A673 (cell line): ENCODE data around the gene GSKIP. TPM values are rescaled to one million over a fixed set of nuclear protein-coding genes. Genes with fewer than 3 reads are reported as not detected.

Source experiments
- BruUV-seq: library from RNA; stranded (reverse); fragments of 400-500 nt; replicated peaks from 2 replicates; lab custom pipeline; 2021; lab: Mats Ljungman, UMichigan
- CTCF ChIA-PET: fragments of 300-600 bp; sonication (Branson Sonifier 250); formaldehyde crosslinking; loops from one replicate; lab custom pipeline; 2022; ENCODE audit warnings: antibody characterized with exemption; lab: Charles Lee
- POLR2A ChIA-PET: fragments of 300-600 bp; sonication (Branson Sonifier 250); formaldehyde crosslinking; loops from one replicate; lab custom pipeline; 2022; ENCODE audit warnings: antibody characterized with exemption; ENCODE audit not compliant: low non-redundant PET; lab: Charles Lee
- DNase-seq: peaks from one replicate; pipeline ENCODE4 v3.0.0-alpha.2; 2015; ENCODE audit warnings: low spot score
- H3K27ac ChIP-seq: fragments of 200-600 bp; sonication (generic); 2 replicates; pipeline ENCODE4 v1.5.1; 2016; ENCODE audit warnings: mixed run types, low read depth, mild to moderate bottlenecking, mixed read lengths, antibody characterized with exemption, low read length; ENCODE audit not compliant: poor library complexity, severe bottlenecking
- H3K27me3 ChIP-seq: fragments of 200-600 bp; sonication (generic); replicated peaks from 2 replicates; pipeline ENCODE4 v1.6.1; 2017; ENCODE audit warnings: mixed run types, low read depth, mild to moderate bottlenecking, mixed read lengths, antibody characterized with exemption, low read length; ENCODE audit not compliant: insufficient read depth, poor library complexity
- H3K36me3 ChIP-seq: fragments of 200-600 bp; sonication (generic); 2 replicates; pipeline ENCODE4 v1.6.1; 2016; ENCODE audit warnings: mixed run types, mild to moderate bottlenecking, mixed read lengths, antibody characterized with exemption, low read length; ENCODE audit not compliant: insufficient read depth, poor library complexity, severe bottlenecking
- H3K4me1 ChIP-seq: fragments of 200-600 bp; sonication (generic); 2 replicates; pipeline ENCODE4 v1.6.1; 2017; ENCODE audit warnings: mixed run types, mild to moderate bottlenecking, mixed read lengths, antibody characterized with exemption, low read length; ENCODE audit not compliant: insufficient read depth, poor library complexity, severe bottlenecking
- H3K4me3 ChIP-seq: fragments of 200-600 bp; sonication (generic); 2 replicates; pipeline ENCODE4 v1.5.1; 2016; ENCODE audit warnings: low read depth, mixed run types, mild to moderate bottlenecking, mixed read lengths, low read length; ENCODE audit not compliant: poor library complexity, severe bottlenecking
- H3K9me3 ChIP-seq: fragments of 200-600 bp; sonication (generic); 2 replicates; pipeline ENCODE4 v1.6.1; 2016; ENCODE audit warnings: mixed run types, low read depth, mild to moderate bottlenecking, mixed read lengths, antibody characterized with exemption, low read length; ENCODE audit not compliant: poor library complexity, severe bottlenecking
- EZH2 ChIP-seq: fragments of 200-600 bp; sonication (generic); IDR thresholded peaks from 2 replicates; pipeline ENCODE4 v1.6.1; 2017; ENCODE audit warnings: borderline replicate concordance, low read depth, mild to moderate bottlenecking, mixed read lengths, antibody characterized with exemption, low read length; ENCODE audit not compliant: poor library complexity, severe bottlenecking
- intact Hi-C: fragments of 100-400 bp; cut with micrococcal nuclease; formaldehyde crosslinking; loops from one replicate; pipeline ENCODE4 v1.10.0; 2022; ENCODE audit not compliant: unreplicated experiment
- total RNA-seq: library from RNA; stranded (reverse); gene quantifications from 2 replicates; pipeline ENCODE4 v1.2.3, GENCODE V29; 2021
- TF ChIP-seq, protein P1 (sequence below): fragments of 300-800, 200-600 bp; sonication (generic); conservative IDR thresholded peaks from 2 replicates; pipeline ENCODE4 v1.5.1; 2017; ENCODE audit warnings: low read depth, mild to moderate bottlenecking, antibody characterized with exemption, low read length, moderate library complexity, mixed read lengths

The GSKIP gene
- total RNA-seq, 1 experiment from 2014 or later = 21.3 TPM

DNA sequence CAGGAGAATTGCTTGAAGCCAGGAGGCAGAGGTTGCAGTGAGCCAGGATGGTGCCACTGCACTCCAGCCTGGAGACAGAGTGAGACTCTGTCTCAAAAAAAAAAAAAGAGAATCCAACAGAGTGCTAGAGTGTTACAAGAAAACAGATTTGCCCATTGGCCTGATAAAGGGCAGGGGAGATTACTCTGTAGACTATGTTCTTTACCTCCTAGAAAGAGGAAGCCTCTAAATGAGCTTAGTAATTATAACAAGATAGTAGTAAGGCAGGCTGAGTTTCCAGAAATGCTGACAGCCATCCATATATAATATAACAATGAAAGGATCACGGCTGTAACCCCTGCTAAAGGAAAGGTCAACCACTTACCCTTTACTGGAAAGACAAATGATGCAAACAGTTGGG lies 53.0 kb downstream of the GSKIP start:
- TF ChIP-seq, protein P1, sequence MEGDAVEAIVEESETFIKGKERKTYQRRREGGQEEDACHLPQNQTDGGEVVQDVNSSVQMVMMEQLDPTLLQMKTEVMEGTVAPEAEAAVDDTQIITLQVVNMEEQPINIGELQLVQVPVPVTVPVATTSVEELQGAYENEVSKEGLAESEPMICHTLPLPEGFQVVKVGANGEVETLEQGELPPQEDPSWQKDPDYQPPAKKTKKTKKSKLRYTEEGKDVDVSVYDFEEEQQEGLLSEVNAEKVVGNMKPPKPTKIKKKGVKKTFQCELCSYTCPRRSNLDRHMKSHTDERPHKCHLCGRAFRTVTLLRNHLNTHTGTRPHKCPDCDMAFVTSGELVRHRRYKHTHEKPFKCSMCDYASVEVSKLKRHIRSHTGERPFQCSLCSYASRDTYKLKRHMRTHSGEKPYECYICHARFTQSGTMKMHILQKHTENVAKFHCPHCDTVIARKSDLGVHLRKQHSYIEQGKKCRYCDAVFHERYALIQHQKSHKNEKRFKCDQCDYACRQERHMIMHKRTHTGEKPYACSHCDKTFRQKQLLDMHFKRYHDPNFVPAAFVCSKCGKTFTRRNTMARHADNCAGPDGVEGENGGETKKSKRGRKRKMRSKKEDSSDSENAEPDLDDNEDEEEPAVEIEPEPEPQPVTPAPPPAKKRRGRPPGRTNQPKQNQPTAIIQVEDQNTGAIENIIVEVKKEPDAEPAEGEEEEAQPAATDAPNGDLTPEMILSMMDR = no peak
- no peak for TF ChIP-seq EZH2
- CTCF ChIA-PET = no interaction called here
- intact Hi-C loops = no loop called here

DNA sequence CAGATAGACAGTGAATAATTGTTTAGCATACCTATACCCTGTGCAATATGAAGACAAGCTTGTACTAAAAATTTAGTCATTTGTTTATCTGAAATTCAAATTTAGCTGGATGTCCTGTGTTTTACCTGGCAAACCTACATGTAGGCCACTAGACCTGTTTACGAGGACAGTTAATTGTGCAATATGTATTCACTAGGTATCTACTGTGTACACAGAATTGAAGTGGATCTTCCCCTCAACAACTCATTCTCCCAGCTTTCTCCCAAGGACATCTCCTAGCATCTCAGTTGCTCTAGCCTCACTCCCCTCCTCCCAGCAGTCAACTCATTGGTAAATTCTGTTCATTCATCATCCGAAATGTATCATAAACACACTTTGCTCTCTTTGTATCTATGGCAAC lies 53.9 kb downstream of the GSKIP start:
- no peak overlapping the region for H3K27ac ChIP-seq
- H3K9me3 ChIP-seq = no peaks in the 10 kb centered on the region
- TF ChIP-seq EZH2 = no peak
- TF ChIP-seq, protein P1 = no peak
- no peaks in the 10 kb centered on the region for H3K36me3 ChIP-seq
- POLR2A ChIA-PET = no interaction called here
- CTCF ChIA-PET = no interaction called here
- no peaks in the 10 kb centered on the region for H3K27me3 ChIP-seq
- BruUV-seq = no TSS peak
- no peak overlapping the region for H3K4me3 ChIP-seq
- no peak for DNase-seq
- H3K4me1 ChIP-seq = no peaks in the 10 kb centered on the region
- intact Hi-C loops = no loop called here

More for the DNA sequence above, 53.0 kb downstream of the GSKIP start:
- Histone ChIP-seq H3K27me3 (no peaks in the 10 kb centered on the region), H3K36me3 (no peaks in the 10 kb centered on the region), H3K4me3 (no peak overlapping the region), H3K4me1 (no peaks in the 10 kb centered on the region), H3K27ac (no peak overlapping the region), H3K9me3 (no peaks in the 10 kb centered on the region)
- DNase-seq = no peak
- no TSS peak for BruUV-seq
- POLR2A ChIA-PET = no interaction called here

DNA sequence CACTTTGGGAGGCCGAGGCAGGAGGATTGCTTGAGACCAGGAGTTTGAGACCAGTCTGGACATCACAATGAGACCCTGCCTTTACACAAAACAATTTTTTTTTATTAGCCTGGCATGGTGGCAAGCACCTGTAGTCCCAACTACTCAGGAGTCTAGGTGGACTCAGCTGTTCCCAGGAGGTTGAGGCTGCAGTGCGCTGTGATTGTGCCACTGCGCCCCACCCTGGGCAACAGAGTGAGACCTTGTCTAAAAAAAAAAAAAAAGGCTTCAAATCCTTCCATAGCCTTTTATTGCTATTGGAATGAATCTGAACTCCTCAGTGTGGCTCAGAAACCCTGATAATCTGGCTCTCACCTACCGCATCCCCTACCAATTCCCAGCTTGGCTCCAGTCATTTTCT lies 54.7 kb downstream of the GSKIP start:
- DNase-seq = no peak
- TF ChIP-seq, protein P1 = no peak
- TF ChIP-seq EZH2 = no peak
- Histone ChIP-seq H3K4me3 (no peak overlapping the region), H3K27me3 (no peaks in the 10 kb centered on the region), H3K9me3 (no peaks in the 10 kb centered on the region), H3K36me3 (no peaks in the 10 kb centered on the region), H3K27ac (no peak overlapping the region), H3K4me1 (no peaks in the 10 kb centered on the region)
- POLR2A ChIA-PET = no interaction called here
- no TSS peak for BruUV-seq
- CTCF ChIA-PET = no interaction called here
- intact Hi-C loops = no loop called here
